Sigmoid colon (tissue), 7 donors: ENCODE measurements around the gene CABP5. TPM values are rescaled to one million over a fixed set of nuclear protein-coding genes. Genes with fewer than 3 reads are reported as not detected.

Experiments
- DNase-seq: peaks from one replicate; pipeline ENCODE4 v3.0.0-alpha.2; 2019
- H3K27ac ChIP-seq, 4 donors: fragments of 200-600 bp; sonication (generic); one replicate each; pipeline ENCODE4 v1.5.1; 2016 to 2019; ENCODE audit warnings: mild to moderate bottlenecking in 1 of 4
- H3K27me3 ChIP-seq, 3 donors: fragments of 200-600 bp; sonication (generic); one replicate each; pipeline ENCODE4 v1.5.1; 2019; ENCODE audit warnings: mild to moderate bottlenecking in 1 of 3
- H3K36me3 ChIP-seq, 4 donors: fragments of 200-600 bp; sonication (generic); one replicate each; pipeline ENCODE4 v1.5.1; 2016 to 2019
- H3K4me1 ChIP-seq, 4 donors: fragments of 200-600 bp; sonication (generic); one replicate each; pipeline ENCODE4 v1.5.1; 2017 to 2019
- H3K4me3 ChIP-seq, 4 donors: fragments of 200-600 bp; sonication (generic); one replicate each; pipeline ENCODE4 v1.5.1; 2017 to 2019; ENCODE audit warnings: mild to moderate bottlenecking in 2 of 4, moderate library complexity in 1 of 4
- H3K9me3 ChIP-seq, 4 donors: fragments of 200-600 bp in 3 of 4; sonication (generic) in 3 of 4; one replicate each; pipeline versions ENCODE4 v1.5.1 to v1.6.1; 2013 to 2019
- CTCF ChIP-seq, 4 experiments: fragments of 450-650 bp in 3 of 4; fragments of 200-600 bp in 1 of 4; IDR thresholded peaks; one replicate each; pipeline ENCODE4 v1.5.1; 2016 to 2019; ENCODE audit warnings: antibody characterized with exemption in 4 of 4, mild to moderate bottlenecking in 3 of 4, moderate library complexity in 2 of 4
- EP300 ChIP-seq, 4 donors: sonication (generic); formaldehyde crosslinking; IDR thresholded peaks; one replicate each; pipeline ENCODE4 v1.6.1; 2017; ENCODE audit warnings: antibody characterized with exemption in 4 of 4
- POLR2A ChIP-seq, 2 donors: fragments of 450-650 bp; IDR thresholded peaks; one replicate each; pipeline ENCODE4 v1.6.1; 2016; ENCODE audit warnings: antibody characterized with exemption in 2 of 2, mild to moderate bottlenecking in 2 of 2, moderate library complexity in 2 of 2
- POLR2AphosphoS5 ChIP-seq, 4 donors: sonication (generic); formaldehyde crosslinking; IDR thresholded peaks; one replicate each; pipeline ENCODE4 v1.6.1; 2017; ENCODE audit warnings: antibody characterized with exemption in 4 of 4
- WGBS, 2 donors: extraction: QIAGEN DNeasy Blood & Tissue Kit; methylation state at CpG; one replicate each; pipeline ENCODE4 v1.1.7; 2013; 5-methylcytosine and 5-hydroxymethylcytosine counted together
- intact Hi-C: fragments of 100-400 bp; cut with DNase I; formaldehyde crosslinking; loops from one replicate; pipeline ENCODE4 v1.15.1; 2023
- polyA plus RNA-seq, 3 donors: library from polyadenylated mRNA; stranded (reverse); fragments of 200-250 nt; gene quantifications; one replicate each; pipeline ENCODE4 v1.2.3, GENCODE V29; 2013
- total RNA-seq, 4 donors: library from RNA; depleted of rRNA; stranded (reverse); fragments of >200 nt; gene quantifications; one replicate each; pipeline ENCODE4 v1.1.0, GENCODE V29; 2016
- donor health status: healthy with polysubstance abuse.
- donor health status: Bipolar disorder and iron deficiency.
- donor health status: healthy.

CABP5 gene
- total and polyA plus RNA-seq, 7 donors = 22.8 TPM; not detected in 6

- no peaks in the 10 kb centered on the region for H3K9me3 ChIP-seq
- TF ChIP-seq EP300 (IDR thresholded peaks at IDR 0.05) = no peak
- TF ChIP-seq POLR2AphosphoS5 (IDR thresholded peaks at IDR 0.05) = no peak
- TF ChIP-seq CTCF (IDR thresholded peaks at IDR 0.05) = no peak
- TF ChIP-seq POLR2A (IDR thresholded peaks at IDR 0.05) = no peak
- H3K27me3 ChIP-seq = peaks cover 0 to 8% (median 2%) of the 10 kb centered on the region in 3 donors
- WGBS, 2 donors = 65 to 72% methylated on average over 2 of the region's 2 CpGs
- no peak for DNase-seq
- intact Hi-C loops = no loop called here
- no peaks in the 10 kb centered on the region for H3K4me1 ChIP-seq
- H3K36me3 ChIP-seq = no peaks in the 10 kb centered on the region
- no peak overlapping the region for H3K4me3 ChIP-seq
- H3K27ac ChIP-seq = no peak overlapping the region
Measured at GRCh38 chr19:48023011-48023410, 20.9 kb downstream of the CABP5 start.

- no peak overlapping the region for H3K4me3 ChIP-seq
- DNase-seq = no peak
- intact Hi-C loops = no loop called here
- no peaks in the 10 kb centered on the region for H3K4me1 ChIP-seq
- peaks cover 0 to 8% (median 0%) of the 10 kb centered on the region in 3 donors for H3K27me3 ChIP-seq
- TF ChIP-seq POLR2A (IDR thresholded peaks at IDR 0.05) = no peak
- no peak for TF ChIP-seq CTCF (IDR thresholded peaks at IDR 0.05)
- no peak for TF ChIP-seq EP300 (IDR thresholded peaks at IDR 0.05)
- no peak for TF ChIP-seq POLR2AphosphoS5 (IDR thresholded peaks at IDR 0.05)
- 55 to 82% methylated on average over 3 of the region's 3 CpGs for WGBS, 2 donors
- H3K9me3 ChIP-seq = no peaks in the 10 kb centered on the region
- H3K27ac ChIP-seq = no peak overlapping the region
- no peaks in the 10 kb centered on the region for H3K36me3 ChIP-seq
Measured at GRCh38 chr19:48020686-48021085, 23.2 kb downstream of the CABP5 start.

GRCh38 chr19:48010932-48011758, 32.7 kb downstream of the CABP5 start:
- Histone ChIP-seq H3K27me3 (peaks cover 0 to 4% (median 0%) of the 10 kb centered on the region in 3 donors), H3K27ac (no peak overlapping the region), H3K4me3 (no peak overlapping the region), H3K9me3 (no peaks in the 10 kb centered on the region), H3K36me3 (no peaks in the 10 kb centered on the region), H3K4me1 (no peaks in the 10 kb centered on the region)
- WGBS, 2 donors = 88 to 93% methylated on average over 11 of the region's 11 CpGs
- TF ChIP-seq CTCF (IDR thresholded peaks at IDR 0.05) (no peak), POLR2A (IDR thresholded peaks at IDR 0.05) (no peak), EP300 (IDR thresholded peaks at IDR 0.05) (no peak), POLR2AphosphoS5 (IDR thresholded peaks at IDR 0.05) (no peak)
- no peak for DNase-seq
- intact Hi-C loops = no loop called here

GRCh38 chr19:48006762-48007161, 37.1 kb downstream of the CABP5 start:
- no peaks in the 10 kb centered on the region for H3K4me1 ChIP-seq
- no peak overlapping the region for H3K4me3 ChIP-seq
- no peak overlapping the region for H3K27ac ChIP-seq
- intact Hi-C loops = no loop called here
- TF ChIP-seq POLR2A (IDR thresholded peaks at IDR 0.05) (no peak), CTCF (IDR thresholded peaks at IDR 0.05) (no peak), EP300 (IDR thresholded peaks at IDR 0.05) (no peak), POLR2AphosphoS5 (IDR thresholded peaks at IDR 0.05) (no peak)
- 81 to 86% methylated on average over 6 of the region's 6 CpGs for whole genome bisulfite sequencing, 2 donors
- H3K27me3 ChIP-seq = peaks cover 0 to 6% (median 0%) of the 10 kb centered on the region in 3 donors
- H3K36me3 ChIP-seq = no peaks in the 10 kb centered on the region
- DNase-seq = no peak
- H3K9me3 ChIP-seq = no peaks in the 10 kb centered on the region
